HG03066 (cell line): Measurements from ENCODE around the gene AVPR2.

Experiments used
- ATAC-seq: cut with Tn5 transposase; IDR thresholded peaks from one replicate; pipeline ENCODE4 v1.9.1; 2021; ENCODE audit warnings: low read depth; ENCODE audit not compliant: unreplicated experiment

Gene AVPR2

GRCh38 chrX:153884590-153884989 is 19.9 kb upstream of the AVPR2 start:
- no peak for ATAC-seq

- ATAC-seq: no peak
Observed at GRCh38 chrX:153885208-153885787, 19.2 kb upstream of the AVPR2 start.

DNA sequence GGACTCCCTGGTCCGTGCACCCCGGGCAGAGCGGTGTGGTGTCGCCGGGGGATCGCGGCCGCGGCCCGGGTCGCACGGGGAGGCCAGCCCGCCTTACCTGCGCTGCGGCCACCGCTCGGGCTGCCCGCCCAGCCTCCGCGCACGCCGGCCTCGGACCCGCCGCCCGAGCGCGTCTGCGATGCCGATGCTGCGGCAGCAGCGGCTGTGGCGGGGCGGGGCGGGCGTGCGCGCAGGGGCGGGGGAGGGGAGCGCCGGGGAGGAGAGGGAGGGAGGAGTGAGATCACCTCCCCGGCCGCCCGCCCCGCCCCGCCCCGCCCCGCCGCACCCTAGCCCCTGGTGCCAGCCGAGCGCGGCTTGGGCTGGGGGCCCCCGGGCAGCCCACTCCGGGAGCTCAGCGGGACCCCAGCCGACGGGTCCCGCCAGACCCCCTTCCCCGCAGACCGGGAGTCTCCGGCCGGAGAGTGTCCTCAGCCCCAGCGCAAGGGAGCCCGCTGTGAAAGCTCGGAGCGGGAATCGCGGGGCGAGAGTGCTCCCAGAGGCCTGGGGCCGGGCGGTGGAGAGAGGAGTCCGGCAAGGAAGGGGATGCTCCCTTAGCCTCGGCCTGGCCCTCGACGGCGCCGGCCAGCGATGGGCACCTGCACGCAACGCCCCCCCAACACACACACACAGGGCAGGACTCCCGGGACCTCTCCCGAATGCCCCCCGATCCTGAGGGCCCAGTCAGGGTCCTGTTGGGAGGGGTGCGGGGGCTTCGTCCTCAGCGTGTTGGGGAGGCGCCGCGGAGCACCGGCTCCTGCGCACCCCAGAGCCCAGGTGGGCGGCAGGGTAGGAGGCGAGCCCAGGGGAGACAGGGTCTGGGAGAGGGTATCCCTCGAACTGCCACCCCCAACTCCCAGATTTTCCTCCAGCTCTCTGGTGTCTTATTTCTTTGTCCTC is 18.2 kb upstream of the AVPR2 start, which contains the start of gene L1CAM:
Gene L1CAM, minus strand, starts transcription at position 206 of the 936 bp plus-strand sequence. CDS start 10,337 bp downstream, outside the sequence.
- ATAC-seq: no peak

DNA sequence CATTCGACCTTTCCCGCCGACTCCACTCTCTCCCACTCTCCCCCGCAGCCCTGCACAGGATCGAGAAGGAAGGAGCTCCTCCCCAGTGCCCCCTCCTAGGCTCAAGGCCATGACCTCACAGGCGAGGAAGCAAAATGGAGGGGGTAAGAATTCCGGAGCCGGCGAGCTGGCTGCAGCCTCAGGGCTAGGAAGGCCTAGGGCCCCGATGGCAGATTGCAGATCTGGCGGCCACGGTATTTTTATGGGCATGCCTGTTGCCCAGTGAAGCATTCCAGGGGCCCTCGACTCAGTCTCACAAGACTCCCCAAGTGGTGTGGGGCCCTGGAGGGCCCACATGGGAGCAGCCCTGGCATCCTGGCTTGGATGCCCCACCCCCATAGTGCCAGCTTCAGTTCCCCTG is 17.6 kb upstream of the AVPR2 start:
- ATAC-seq: no peak

- no peak for ATAC-seq
Observed at GRCh38 chrX:153887385-153887784, 17.1 kb upstream of the AVPR2 start.

DNA sequence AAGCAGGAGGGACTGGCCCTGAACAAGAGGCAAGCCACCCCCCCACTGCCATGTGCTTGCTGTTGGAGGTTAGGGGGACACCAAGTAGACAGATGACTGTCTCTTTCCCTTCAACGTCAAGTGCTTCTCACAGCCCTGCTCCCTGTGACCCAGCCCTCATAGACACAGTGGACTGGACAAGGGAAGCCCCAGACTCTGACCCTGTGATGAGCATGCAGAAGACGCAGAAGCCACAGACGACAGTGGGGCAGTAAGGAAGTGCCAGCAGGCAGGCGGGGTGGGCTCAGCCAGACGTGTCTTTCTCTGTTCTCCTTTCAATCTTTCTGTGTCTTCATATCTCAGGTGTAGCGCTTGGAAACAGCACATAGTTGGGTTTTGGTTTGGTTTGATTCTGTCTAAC is 16.1 kb upstream of the AVPR2 start:
- no peak for ATAC-seq

- ATAC-seq: no peak
Observed at GRCh38 chrX:153889123-153889522, 15.3 kb upstream of the AVPR2 start.

GRCh38 chrX:153897899-153898298 is 6.6 kb upstream of the AVPR2 start:
- no peak for ATAC-seq

DNA sequence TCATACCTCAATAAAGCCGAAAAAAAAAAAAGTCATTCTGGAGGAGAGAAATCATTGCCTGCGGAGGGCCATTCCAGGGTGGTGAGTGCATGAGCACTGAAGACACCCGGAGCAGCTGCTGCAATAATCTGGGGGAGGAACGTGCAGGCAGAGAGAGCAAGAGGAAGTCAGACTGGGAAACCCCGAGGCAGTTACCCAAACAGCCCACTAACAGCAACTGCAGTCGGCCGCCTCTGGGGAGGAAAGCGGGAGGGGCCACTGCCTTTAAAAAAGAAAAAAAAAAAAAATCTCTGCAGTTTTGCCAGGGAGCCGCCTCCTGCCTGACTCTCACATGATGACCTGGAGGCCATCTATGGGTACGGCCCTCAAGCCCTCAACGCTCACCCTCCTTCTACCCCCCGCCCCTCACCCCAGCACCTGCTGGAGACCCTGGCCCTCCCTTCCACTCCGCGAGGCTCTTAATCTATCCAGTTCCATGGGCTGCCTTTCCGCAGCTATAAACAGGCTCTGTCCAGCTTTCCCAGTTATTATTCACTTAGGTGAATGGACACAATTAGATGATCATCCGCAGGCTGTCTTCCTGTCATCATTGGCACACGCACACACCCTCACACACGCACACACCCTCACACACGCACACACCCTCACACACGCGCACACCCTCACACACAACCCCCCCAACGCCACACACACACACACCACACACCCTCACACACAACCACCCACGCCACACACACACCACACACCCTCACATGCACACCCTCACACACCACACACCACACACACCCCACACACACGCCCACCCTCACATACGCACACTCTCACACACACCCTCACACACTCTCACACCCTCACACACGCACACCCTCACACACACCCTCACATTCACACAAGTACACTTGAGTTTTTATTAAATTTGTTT is 3.4 kb upstream of the AVPR2 start:
- peak; percentile 59 for ATAC-seq

- ATAC-seq: no peak
Observed at GRCh38 chrX:153901753-153902140, 2.7 kb upstream of the AVPR2 start.

DNA sequence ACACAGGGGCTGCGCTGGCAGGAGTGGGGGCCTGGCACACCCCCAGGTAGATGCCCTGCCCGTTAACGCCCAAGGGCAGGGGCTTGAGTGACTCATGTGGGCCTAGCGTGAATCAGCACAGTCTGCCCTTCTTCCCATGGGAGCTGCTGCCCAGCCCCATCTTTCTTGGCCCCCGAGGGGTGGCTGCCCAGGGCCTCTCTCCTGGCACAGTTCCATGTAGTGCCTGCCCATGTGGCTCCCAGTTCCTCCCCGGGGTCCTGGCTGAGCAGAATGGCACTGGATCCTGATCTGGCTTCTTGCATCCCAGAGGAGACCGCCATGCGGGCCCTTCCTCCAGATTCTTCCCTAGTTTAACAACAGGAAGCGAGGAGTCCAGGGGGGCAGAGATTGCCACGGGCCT is 2.1 kb upstream of the AVPR2 start:
- no peak for ATAC-seq

- no peak for ATAC-seq
Observed at GRCh38 chrX:153903238-153903980, 1.1 kb upstream of the AVPR2 start.

DNA sequence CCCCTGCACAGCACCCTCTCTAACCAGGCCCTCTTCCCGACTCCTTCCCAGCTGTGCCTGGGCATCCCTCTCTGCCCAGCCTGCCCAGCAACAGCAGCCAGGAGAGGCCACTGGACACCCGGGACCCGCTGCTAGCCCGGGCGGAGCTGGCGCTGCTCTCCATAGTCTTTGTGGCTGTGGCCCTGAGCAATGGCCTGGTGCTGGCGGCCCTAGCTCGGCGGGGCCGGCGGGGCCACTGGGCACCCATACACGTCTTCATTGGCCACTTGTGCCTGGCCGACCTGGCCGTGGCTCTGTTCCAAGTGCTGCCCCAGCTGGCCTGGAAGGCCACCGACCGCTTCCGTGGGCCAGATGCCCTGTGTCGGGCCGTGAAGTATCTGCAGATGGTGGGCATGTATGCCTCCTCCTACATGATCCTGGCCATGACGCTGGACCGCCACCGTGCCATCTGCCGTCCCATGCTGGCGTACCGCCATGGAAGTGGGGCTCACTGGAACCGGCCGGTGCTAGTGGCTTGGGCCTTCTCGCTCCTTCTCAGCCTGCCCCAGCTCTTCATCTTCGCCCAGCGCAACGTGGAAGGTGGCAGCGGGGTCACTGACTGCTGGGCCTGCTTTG is 1.1 kb downstream of the AVPR2 start:
- ATAC-seq: no peak

DNA sequence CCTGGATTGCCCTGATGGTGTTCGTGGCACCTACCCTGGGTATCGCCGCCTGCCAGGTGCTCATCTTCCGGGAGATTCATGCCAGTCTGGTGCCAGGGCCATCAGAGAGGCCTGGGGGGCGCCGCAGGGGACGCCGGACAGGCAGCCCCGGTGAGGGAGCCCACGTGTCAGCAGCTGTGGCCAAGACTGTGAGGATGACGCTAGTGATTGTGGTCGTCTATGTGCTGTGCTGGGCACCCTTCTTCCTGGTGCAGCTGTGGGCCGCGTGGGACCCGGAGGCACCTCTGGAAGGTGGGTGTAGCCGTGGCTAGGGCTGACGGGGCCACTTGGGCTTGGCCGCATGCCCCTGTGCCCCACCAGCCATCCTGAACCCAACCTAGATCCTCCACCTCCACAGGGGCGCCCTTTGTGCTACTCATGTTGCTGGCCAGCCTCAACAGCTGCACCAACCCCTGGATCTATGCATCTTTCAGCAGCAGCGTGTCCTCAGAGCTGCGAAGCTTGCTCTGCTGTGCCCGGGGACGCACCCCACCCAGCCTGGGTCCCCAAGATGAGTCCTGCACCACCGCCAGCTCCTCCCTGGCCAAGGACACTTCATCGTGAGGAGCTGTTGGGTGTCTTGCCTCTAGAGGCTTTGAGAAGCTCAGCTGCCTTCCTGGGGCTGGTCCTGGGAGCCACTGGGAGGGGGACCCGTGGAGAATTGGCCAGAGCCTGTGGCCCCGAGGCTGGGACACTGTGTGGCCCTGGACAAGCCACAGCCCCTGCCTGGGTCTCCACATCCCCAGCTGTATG is 1.8 kb downstream of the AVPR2 start:
- ATAC-seq: no peak

DNA sequence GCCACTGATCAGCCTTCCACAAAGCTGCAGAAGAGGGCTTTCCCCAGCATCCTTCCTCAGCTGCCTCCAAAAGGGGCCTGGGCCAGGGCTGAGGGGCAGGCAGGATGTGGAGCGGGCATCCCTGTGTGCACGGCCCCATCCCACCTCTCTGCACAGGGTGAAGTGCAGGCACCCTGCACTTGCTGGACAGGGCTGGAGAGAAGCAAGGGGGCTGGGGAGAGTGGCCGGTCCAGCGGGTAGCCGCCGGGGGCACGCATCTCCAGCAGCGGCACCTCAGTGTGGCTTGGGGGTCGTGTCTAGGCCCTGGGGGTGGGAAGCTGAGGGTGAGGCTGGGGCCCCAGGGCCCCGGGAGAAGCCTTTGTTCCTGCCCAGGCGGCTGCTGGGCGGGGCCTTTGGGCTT is 3.0 kb downstream of the AVPR2 start:
- ATAC-seq: no peak

- no peak for ATAC-seq
Observed at GRCh38 chrX:153908219-153908860, 3.9 kb downstream of the AVPR2 start.

DNA sequence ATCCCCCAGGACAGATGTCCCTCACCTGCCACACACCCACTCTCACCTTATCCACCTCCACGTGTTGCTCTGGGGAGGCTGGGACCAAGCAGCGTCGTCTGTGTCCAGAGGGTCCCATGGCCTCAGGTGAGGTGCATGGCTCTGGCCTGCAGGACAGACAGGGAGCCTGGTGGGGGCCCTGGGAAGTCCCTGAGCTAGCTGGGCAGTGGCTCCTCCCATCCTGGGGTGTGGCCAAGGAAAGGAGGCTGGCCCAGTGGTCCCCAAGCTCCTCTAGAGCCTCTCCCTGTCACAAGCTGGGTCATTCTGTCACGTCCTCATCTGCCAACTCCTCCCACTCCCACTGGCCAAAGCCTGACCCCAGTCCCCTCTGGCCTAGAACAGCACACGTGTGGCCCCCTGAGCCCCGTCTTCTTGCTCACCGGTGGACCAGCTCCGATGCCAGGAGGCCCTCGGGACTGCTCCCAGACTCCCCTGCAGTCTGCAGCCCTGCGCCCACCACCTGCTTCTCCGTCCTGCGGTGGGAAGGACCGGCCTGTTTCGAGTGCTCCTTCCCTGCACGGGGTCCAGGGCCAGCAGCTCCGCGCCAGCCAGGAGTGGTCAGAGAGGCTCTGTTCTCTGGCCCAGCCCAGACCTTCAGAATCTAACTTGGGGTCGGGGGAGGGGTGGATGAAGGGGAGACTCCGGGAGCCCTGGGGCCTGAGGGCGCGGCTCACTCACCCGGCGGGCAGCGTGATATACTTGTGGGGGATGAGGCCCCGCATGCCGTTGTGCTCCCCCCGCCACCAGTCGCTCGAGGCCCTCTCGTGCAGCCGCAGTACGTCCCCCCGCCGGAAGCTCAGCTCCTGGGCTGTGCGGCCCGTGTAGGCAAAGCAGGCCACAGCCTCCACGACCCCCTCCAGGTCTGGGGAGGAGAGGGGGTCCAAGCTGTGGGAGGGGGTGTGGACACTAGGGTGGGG is 4.8 kb downstream of the AVPR2 start:
- ATAC-seq: no peak
